Breast epithelium (tissue), 4 donors: Measurements from ENCODE around the gene FRK. TPM values are rescaled to one million over a fixed set of nuclear protein-coding genes. Genes with fewer than 3 reads are reported as not detected.
A peak's percentile ranks its signal among the peaks of the same experiment; 100 is the strongest.

Source experiments
- DNase-seq, 2 donors: peaks; one replicate each; pipeline ENCODE4 v3.0.0-alpha.2; 2019; ENCODE audit warnings: low spot score in 2 of 2
- H3K27ac ChIP-seq, 2 donors: fragments of 200-600 bp; sonication (generic) in 1 of 2; one replicate each; pipeline ENCODE4 v1.5.1; 2016 to 2019; ENCODE audit warnings: mild to moderate bottlenecking in 1 of 2
- H3K27me3 ChIP-seq, 2 donors: fragments of 200-600 bp; sonication (generic) in 1 of 2; one replicate each; pipeline versions ENCODE4 v1.5.1 to v1.6.0; 2017 to 2019; ENCODE audit warnings: control low read depth in 1 of 2, mild to moderate bottlenecking in 1 of 2
- H3K36me3 ChIP-seq: fragments of 200-600 bp; one replicate; pipeline ENCODE4 v1.5.1; 2019
- H3K4me1 ChIP-seq, 2 donors: fragments of 200-600 bp; sonication (generic); one replicate each; pipeline ENCODE4 v1.5.1; 2016 to 2019; ENCODE audit warnings: control low read depth in 1 of 2
- H3K4me3 ChIP-seq, 3 donors: fragments of 200-600 bp; sonication (generic); 1 replicate in 2 of 3; 2 replicates in 1 of 3; pipeline ENCODE4 v1.5.1; 2016 to 2019; ENCODE audit warnings: mild to moderate bottlenecking in 3 of 3, moderate library complexity in 2 of 3
- H3K9me3 ChIP-seq, 2 donors: fragments of 200-600 bp; sonication (generic) in 1 of 2; one replicate each; pipeline ENCODE4 v1.5.1; 2016 to 2019; ENCODE audit warnings: control low read depth in 1 of 2
- CTCF ChIP-seq, 3 donors: fragments of 450-650 bp; IDR thresholded peaks; one replicate each; pipeline ENCODE4 v1.5.1; 2016 to 2017; ENCODE audit warnings: antibody characterized with exemption in 3 of 3, mild to moderate bottlenecking in 3 of 3, moderate library complexity in 3 of 3
- POLR2A ChIP-seq: fragments of 450-650 bp; IDR thresholded peaks from one replicate; pipeline ENCODE4 v1.6.1; 2016; ENCODE audit warnings: antibody characterized with exemption, mild to moderate bottlenecking, moderate library complexity
- POLR2AphosphoS5 ChIP-seq, 3 donors: sonication (generic); formaldehyde crosslinking; IDR thresholded peaks; one replicate each; pipeline ENCODE4 v1.6.1; 2017; ENCODE audit warnings: antibody characterized with exemption in 3 of 3
- intact Hi-C: fragments of 100-400 bp; cut with DNase I; formaldehyde crosslinking; loops from one replicate; pipeline ENCODE4 v1.15.1; 2023; ENCODE audit warnings: low total_unique reads
- total RNA-seq, 3 donors: library from RNA; depleted of rRNA; stranded (reverse); fragments of >200 nt; gene quantifications; one replicate each; pipeline ENCODE4 v1.1.0, GENCODE V29; 2016

The FRK gene
- total RNA-seq, 3 donors from 2014 or later: 0.64 to 10.5 (median 5.9) TPM

DNA sequence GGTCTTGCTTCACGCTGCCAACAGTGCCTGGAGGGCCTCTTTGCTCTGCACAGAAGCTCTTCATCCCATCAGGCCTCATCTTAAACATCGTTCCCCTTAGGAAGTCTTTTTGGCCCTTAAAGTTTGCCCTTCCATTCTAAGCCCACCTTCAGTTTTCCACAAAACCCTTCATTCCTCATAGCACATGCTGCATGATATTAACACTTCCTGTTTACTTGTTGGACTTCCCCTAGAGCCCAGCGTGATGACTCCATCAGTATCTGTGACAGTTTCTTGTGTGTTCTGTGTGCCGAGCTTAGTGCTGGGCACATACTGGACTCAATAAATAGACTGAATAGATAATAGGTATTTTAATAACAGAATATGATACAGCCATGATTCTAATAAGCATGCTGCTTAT lies 42.2 kb upstream of the FRK start:
- H3K27ac ChIP-seq: no peak overlapping the region
- H3K9me3 ChIP-seq: no peaks in the 10 kb centered on the region
- no peak for TF ChIP-seq CTCF (IDR thresholded peaks at IDR 0.05)
- H3K36me3 ChIP-seq: no peaks in the 10 kb centered on the region
- intact Hi-C loops: no loop called here
- H3K27me3 ChIP-seq: no peaks in the 10 kb centered on the region
- no peak for DNase-seq
- peak overlapping the region in 1 of 3 donors; percentile 4 for H3K4me3 ChIP-seq
- H3K4me1 ChIP-seq: peaks cover 0 to 10% of the 10 kb centered on the region in 2 donors

- peak overlapping the region; percentile 77 to 92 (median 81) for H3K4me3 ChIP-seq
- intact Hi-C loops: no loop called here
- H3K36me3 ChIP-seq: no peaks in the 10 kb centered on the region
- H3K4me1 ChIP-seq: peaks cover 0 to 10% of the 10 kb centered on the region in 2 donors
- no peaks in the 10 kb centered on the region for H3K9me3 ChIP-seq
- TF ChIP-seq POLR2AphosphoS5 (IDR thresholded peaks at IDR 0.05) (no peak), CTCF (IDR thresholded peaks at IDR 0.05) (no peak), POLR2A (no peak)
- H3K27ac ChIP-seq: peak overlapping the region; percentile 93 to 96
- no peaks in the 10 kb centered on the region for H3K27me3 ChIP-seq
- no peak for DNase-seq
Observed at GRCh38 chr6:116101790-116102189, 41.1 kb upstream of the FRK start.

DNA sequence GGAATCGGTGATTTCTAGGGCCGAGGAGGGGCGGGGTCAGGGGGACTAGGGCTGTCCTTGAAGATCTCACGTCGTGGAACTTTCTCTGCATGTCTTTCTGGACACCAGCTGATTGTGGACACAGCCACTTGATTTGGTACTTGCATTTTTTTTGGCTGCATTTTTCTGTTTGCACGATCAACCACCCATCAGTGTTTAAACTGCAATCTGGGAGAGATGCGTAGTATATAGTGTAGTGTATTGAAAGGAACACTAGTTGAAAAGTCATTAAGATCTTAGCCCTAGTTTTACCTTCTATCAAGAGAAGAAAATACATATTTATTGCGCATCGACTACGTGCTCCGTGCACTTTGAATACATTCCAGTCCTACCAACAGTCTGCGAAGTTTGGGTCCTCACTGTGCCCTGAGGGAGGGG lies 40.6 kb upstream of the FRK start:
- DNase-seq: no peak
- Histone ChIP-seq H3K36me3 (no peaks in the 10 kb centered on the region), H3K4me1 (peaks cover 0 to 10% of the 10 kb centered on the region in 2 donors), H3K9me3 (peaks cover 4% of the 10 kb centered on the region in 2 donors), H3K27me3 (no peaks in the 10 kb centered on the region), H3K27ac (peak overlapping the region; percentile 93 to 96), H3K4me3 (peak overlapping the region; percentile 77 to 92 (median 81))
- TF ChIP-seq POLR2AphosphoS5 (IDR thresholded peaks at IDR 0.05): no peak
- TF ChIP-seq POLR2A: no peak
- TF ChIP-seq CTCF (IDR thresholded peaks at IDR 0.05): no peak
- intact Hi-C loops: no loop called here

DNA sequence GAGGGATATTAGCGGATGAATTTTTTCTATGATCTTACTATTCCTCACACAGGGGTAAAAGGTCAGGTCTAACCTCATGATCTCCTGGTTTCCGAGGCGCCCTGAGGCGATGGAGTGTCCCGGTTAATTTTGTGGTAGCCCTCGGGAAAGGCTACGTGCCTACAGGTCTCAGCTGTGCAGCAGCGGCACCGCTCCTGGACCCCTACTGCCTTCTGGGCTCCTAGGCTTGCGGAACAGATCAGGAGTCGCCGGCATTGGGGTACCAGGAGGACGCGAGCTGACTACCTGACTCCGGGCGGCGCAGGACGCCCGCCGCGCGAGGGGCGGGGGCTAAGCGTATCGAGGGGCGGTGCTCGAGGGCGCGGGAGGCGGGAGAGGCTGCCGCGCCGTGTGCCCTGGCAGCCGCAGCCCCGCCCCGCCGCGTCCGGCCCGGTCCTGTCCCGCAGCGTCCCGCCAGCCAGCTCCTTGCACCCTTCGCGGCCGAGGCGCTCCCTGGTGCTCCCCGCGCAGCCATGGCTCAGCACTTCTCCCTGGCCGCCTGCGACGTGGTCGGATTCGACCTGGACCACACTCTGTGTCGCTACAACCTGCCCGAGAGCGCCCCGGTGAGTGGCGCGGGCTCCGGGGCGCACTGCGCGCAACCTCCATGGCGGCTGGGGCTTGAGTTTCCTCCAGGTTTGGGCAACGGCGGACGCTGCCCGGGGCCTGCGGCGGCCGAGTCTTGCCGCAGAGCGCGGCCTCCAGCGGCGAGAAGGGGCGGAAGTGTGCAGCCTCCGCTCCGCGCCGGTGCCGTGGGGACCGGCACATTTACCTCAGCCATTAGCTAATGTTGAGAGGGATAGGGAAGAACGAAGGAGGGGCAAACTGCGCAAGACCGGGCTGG lies 40.0 kb upstream of the FRK start, which contains the start of gene NT5DC1:
NT5DC1 (plus strand) TSS at position 435 of the 883 bp plus-strand sequence; CDS start at position 513, 78 bp downstream.
- Histone ChIP-seq H3K4me1 (peaks cover 0 to 10% of the 10 kb centered on the region in 2 donors), H3K27ac (peak within 1 kb of the TSS; percentile 93 to 96), H3K27me3 (no peaks in the 10 kb centered on the region), H3K4me3 (peak within 1 kb of the TSS; percentile 77 to 92 (median 81)), H3K36me3 (no peaks in the 10 kb centered on the region), H3K9me3 (peaks cover 10 to 11% of the 10 kb centered on the region in 2 donors)
- TF ChIP-seq POLR2AphosphoS5 (IDR thresholded peaks at IDR 0.05) (peak; percentile 44 to 86 (median 72)), CTCF (IDR thresholded peaks at IDR 0.05) (peak; percentile 21 to 29 (median 24)), POLR2A (no peak)
- intact Hi-C loops: no loop called here
- DNase-seq: peak; percentile 73 to 80

GRCh38 chr6:116099036-116099435 lies 38.3 kb upstream of the FRK start:
- Histone ChIP-seq H3K27ac (no peak overlapping the region), H3K4me3 (no peak overlapping the region), H3K27me3 (no peaks in the 10 kb centered on the region), H3K4me1 (peaks cover 0 to 10% of the 10 kb centered on the region in 2 donors), H3K9me3 (peaks cover 10 to 13% of the 10 kb centered on the region in 2 donors), H3K36me3 (no peaks in the 10 kb centered on the region)
- DNase-seq: no peak
- TF ChIP-seq POLR2A (no peak), CTCF (IDR thresholded peaks at IDR 0.05) (no peak)
- intact Hi-C loops: no loop called here
